Hepatocyte (in vitro differentiated cells): ENCODE results near the gene EPHB2. TPM values are rescaled to one million over a fixed set of nuclear protein-coding genes. Genes with fewer than 3 reads are reported as not detected.

Experiments
- DNase-seq: peaks from one replicate; pipeline ENCODE4 v3.0.0-alpha.2; 2016; ENCODE audit warnings: low spot score
- H2AFZ ChIP-seq: fragments of 200-600 bp; sonication (generic); 2 replicates; pipeline ENCODE4 v1.6.0; 2016; ENCODE audit warnings: antibody characterized with exemption, mild to moderate bottlenecking
- H3K27ac ChIP-seq: fragments of 200-600 bp; sonication (generic); 2 replicates; pipeline ENCODE4 v1.5.1; 2016; ENCODE audit warnings: mild to moderate bottlenecking
- H3K27me3 ChIP-seq: fragments of 200-600 bp; sonication (generic); 2 replicates; pipeline ENCODE4 v1.6.1; 2016
- H3K36me3 ChIP-seq: fragments of 200-600 bp; sonication (generic); replicated peaks from 2 replicates; pipeline ENCODE4 v1.5.1; 2016; ENCODE audit warnings: low read depth; ENCODE audit not compliant: insufficient read depth
- H3K4me1 ChIP-seq: fragments of 200-600 bp; sonication (generic); 2 replicates; pipeline ENCODE4 v1.5.1; 2016; ENCODE audit warnings: mild to moderate bottlenecking, moderate library complexity; ENCODE audit not compliant: insufficient read depth
- H3K4me2 ChIP-seq: fragments of 200-600 bp; sonication (generic); 2 replicates; pipeline ENCODE4 v1.6.0; 2016
- H3K4me3 ChIP-seq: fragments of 200-600 bp; sonication (generic); 2 replicates; pipeline ENCODE4 v1.5.1; 2016; ENCODE audit warnings: mild to moderate bottlenecking
- H3K79me2 ChIP-seq: fragments of 200-600 bp; sonication (generic); 2 replicates; pipeline ENCODE4 v1.6.0; 2017; ENCODE audit warnings: mild to moderate bottlenecking
- H3K9me2 ChIP-seq: fragments of 200-600 bp; sonication (generic); replicated peaks from 2 replicates; pipeline ENCODE4 v1.6.0; 2017; ENCODE audit warnings: mild to moderate bottlenecking; ENCODE audit not compliant: insufficient read depth
- H3K9me3 ChIP-seq: fragments of 200-600 bp; sonication (generic); 2 replicates; pipeline ENCODE4 v1.5.1; 2016; ENCODE audit warnings: low read depth, mild to moderate bottlenecking
- H4K20me1 ChIP-seq: fragments of 200-600 bp; sonication (generic); 2 replicates; pipeline ENCODE4 v1.6.0; 2016; ENCODE audit warnings: mild to moderate bottlenecking; ENCODE audit not compliant: insufficient read depth, poor library complexity, severe bottlenecking
- CTCF ChIP-seq: fragments of 200-600 bp; sonication (generic); IDR thresholded peaks from 2 replicates; pipeline ENCODE4 v1.5.1; 2016; ENCODE audit warnings: antibody characterized with exemption, mild to moderate bottlenecking; ENCODE audit not compliant: poor library complexity
- EZH2 ChIP-seq: fragments of 200-600 bp; sonication (generic); IDR thresholded peaks from 2 replicates; pipeline ENCODE4 v1.6.1; 2016; ENCODE audit warnings: antibody characterized with exemption, mild to moderate bottlenecking, borderline replicate concordance
- EZH2phosphoT487 ChIP-seq: fragments of 200-600 bp; sonication (generic); IDR thresholded peaks from one replicate; pipeline ENCODE4 v1.6.1; 2018; ENCODE audit warnings: antibody characterized with exemption, mild to moderate bottlenecking, low read depth, moderate library complexity; ENCODE audit not compliant: unreplicated experiment, severe bottlenecking
- WGBS: methylation state at CpG from one replicate; pipeline ENCODE4 v1.1.6; 2016; ENCODE audit warnings: low lambda C conversion rate; ENCODE audit errors: missing lambda C conversion rate; 5-methylcytosine and 5-hydroxymethylcytosine counted together
- polyA plus RNA-seq: library from polyadenylated mRNA; unstranded; fragments of >200 nt; fragmentation: Nextera tagmentation; extraction: Ambion mirVana; gene quantifications from 2 replicates; pipeline ENCODE4 v1.2.1, GENCODE V29; 2016
- total RNA-seq: library from RNA; depleted of rRNA; stranded (reverse); fragments of >200 nt; gene quantifications from 2 replicates; pipeline ENCODE4 v1.2.3, GENCODE V29; 2014

Gene EPHB2
- total and polyA plus RNA-seq, 2 experiments from 2014 or later, result 17.2 to 18.3 TPM

- H3K4me2 ChIP-seq, result no peak overlapping the region
- no peaks in the 10 kb centered on the region for H3K9me2 ChIP-seq
- H2AFZ ChIP-seq, result no peak overlapping the region
- H3K9me3 ChIP-seq, result no peaks in the 10 kb centered on the region
- H3K4me3 ChIP-seq, result no peak overlapping the region
- 90% methylated on average over 7 of the region's 7 CpGs for WGBS
- H3K27ac ChIP-seq, result no peak overlapping the region
- no peaks in the 10 kb centered on the region for H4K20me1 ChIP-seq
- no peaks in the 10 kb centered on the region for H3K36me3 ChIP-seq
- no peaks in the 10 kb centered on the region for H3K79me2 ChIP-seq
- TF ChIP-seq CTCF (no peak), EZH2 (no peak), EZH2phosphoT487 (no peak)
- DNase-seq, result no peak
- no peaks in the 10 kb centered on the region for H3K4me1 ChIP-seq
- H3K27me3 ChIP-seq, result no peaks in the 10 kb centered on the region
These were observed 176.9 kb downstream of the EPHB2 start for GRCh38 chr1:22887491-22887890.

DNA sequence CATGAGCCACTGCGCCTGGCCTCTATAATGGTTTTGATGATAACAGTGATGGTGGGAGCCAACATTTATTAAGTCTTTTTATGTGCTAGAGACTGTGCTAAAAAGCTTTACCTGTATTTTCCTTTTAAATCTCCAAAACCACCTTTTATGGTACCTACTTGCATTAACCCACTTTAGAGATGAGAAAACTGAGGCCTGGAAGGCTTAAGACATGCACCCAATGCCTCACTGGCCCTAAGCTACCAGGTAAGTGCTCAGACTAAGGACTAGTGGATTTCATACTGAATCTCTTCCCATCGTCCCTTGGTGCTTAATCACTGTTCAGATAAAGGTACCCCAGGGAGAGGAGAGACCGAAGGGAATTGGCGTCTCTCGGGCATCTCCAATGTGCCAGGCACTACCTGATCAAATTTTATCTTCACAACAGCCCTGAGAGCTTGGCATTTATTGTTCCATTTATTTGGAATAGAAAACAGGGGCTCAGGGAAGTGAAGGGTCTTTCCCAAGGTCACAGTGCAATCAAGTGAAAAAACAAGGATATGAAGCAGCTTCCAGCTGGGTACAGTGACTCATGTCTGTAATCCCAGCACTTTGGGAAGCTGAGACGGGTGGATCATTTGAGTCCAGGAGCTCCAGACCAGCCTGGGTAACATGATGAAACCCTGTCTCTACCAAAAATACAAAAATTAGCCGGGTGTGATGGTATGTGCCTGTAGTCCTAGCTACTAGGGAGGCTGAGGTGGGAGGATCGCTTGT, 177.9 kb downstream of the EPHB2 start:
- H3K36me3 ChIP-seq, result no peaks in the 10 kb centered on the region
- DNase-seq, result no peak
- H3K27me3 ChIP-seq, result no peaks in the 10 kb centered on the region
- TF ChIP-seq EZH2 (no peak), EZH2phosphoT487 (no peak), CTCF (no peak)
- no peak overlapping the region for H3K4me3 ChIP-seq
- H3K9me3 ChIP-seq, result no peaks in the 10 kb centered on the region
- H2AFZ ChIP-seq, result no peak overlapping the region
- no peaks in the 10 kb centered on the region for H4K20me1 ChIP-seq
- WGBS, result 78% methylated on average over 8 of the region's 8 CpGs
- no peaks in the 10 kb centered on the region for H3K9me2 ChIP-seq
- no peak overlapping the region for H3K27ac ChIP-seq
- no peaks in the 10 kb centered on the region for H3K4me1 ChIP-seq
- no peak overlapping the region for H3K4me2 ChIP-seq
- H3K79me2 ChIP-seq, result no peaks in the 10 kb centered on the region

- no peak overlapping the region for H3K4me2 ChIP-seq
- WGBS, result 75% methylated on average over 3 of the region's 3 CpGs
- peak; percentile 85 for TF ChIP-seq CTCF
- TF ChIP-seq EZH2phosphoT487, result no peak
- no peaks in the 10 kb centered on the region for H3K9me3 ChIP-seq
- H3K79me2 ChIP-seq, result no peaks in the 10 kb centered on the region
- H3K4me3 ChIP-seq, result no peak overlapping the region
- no peaks in the 10 kb centered on the region for H3K27me3 ChIP-seq
- peak; percentile 44 for DNase-seq
- H3K4me1 ChIP-seq, result no peaks in the 10 kb centered on the region
- no peak overlapping the region for H2AFZ ChIP-seq
- no peaks in the 10 kb centered on the region for H3K36me3 ChIP-seq
- H3K27ac ChIP-seq, result no peak overlapping the region
- no peaks in the 10 kb centered on the region for H3K9me2 ChIP-seq
- no peaks in the 10 kb centered on the region for H4K20me1 ChIP-seq
These were observed 178.7 kb downstream of the EPHB2 start for GRCh38 chr1:22889213-22889827.
